HG02973 (cell line): ENCODE measurements around the gene SHISA8.

ENCODE experiments used
- ATAC-seq: cut with Tn5 transposase; IDR thresholded peaks from one replicate; pipeline ENCODE4 v1.9.1; 2021; ENCODE audit warnings: moderate library complexity; ENCODE audit not compliant: unreplicated experiment

SHISA8 gene

GRCh38 chr22:41934284-41935014, 19.6 kb upstream of the SHISA8 start:
- no peak for ATAC-seq

GRCh38 chr22:41933411-41934177, 18.7 kb upstream of the SHISA8 start:
- ATAC-seq, result no peak

- ATAC-seq, result no peak
Measured at GRCh38 chr22:41932353-41932752, 17.5 kb upstream of the SHISA8 start.

GRCh38 chr22:41931701-41932269, 16.9 kb upstream of the SHISA8 start:
- no peak for ATAC-seq

GRCh38 chr22:41929418-41929810, 14.5 kb upstream of the SHISA8 start:
- ATAC-seq, result no peak

- ATAC-seq, result no peak
Measured at GRCh38 chr22:41928593-41929417, 13.9 kb upstream of the SHISA8 start.

- ATAC-seq, result no peak
Measured at GRCh38 chr22:41927813-41928212, 12.9 kb upstream of the SHISA8 start.

- peak; percentile 37 for ATAC-seq
Measured at GRCh38 chr22:41925783-41926460, 11.0 kb upstream of the SHISA8 start.

- no peak for ATAC-seq
Measured at GRCh38 chr22:41923595-41924276, 8.9 kb upstream of the SHISA8 start.

GRCh38 chr22:41922940-41923594, 8.2 kb upstream of the SHISA8 start:
- ATAC-seq, result no peak

GRCh38 chr22:41922328-41922727, 7.5 kb upstream of the SHISA8 start:
- no peak for ATAC-seq

- ATAC-seq, result peak; percentile 20
Measured at GRCh38 chr22:41920271-41920976, 5.5 kb upstream of the SHISA8 start.

GRCh38 chr22:41919357-41920224, 4.7 kb upstream of the SHISA8 start:
- ATAC-seq, result peak; percentile 44

- ATAC-seq, result no peak
Measured at GRCh38 chr22:41917903-41918791, 3.3 kb upstream of the SHISA8 start.

GRCh38 chr22:41917375-41917902, 2.6 kb upstream of the SHISA8 start:
- no peak for ATAC-seq

- ATAC-seq, result no peak
Measured at GRCh38 chr22:41916745-41917358, 2.0 kb upstream of the SHISA8 start.
